Endothelial cell of umbilical vein (primary cell): ENCODE data around the gene TOGARAM2.

Experiments used
- FOS ChIP-seq: IDR thresholded peaks from 2 replicates; pipeline ENCODE4 v1.6.1; 2011; ENCODE audit warnings: mild to moderate bottlenecking, low read length, moderate library complexity, borderline replicate concordance; ENCODE audit not compliant: insufficient read depth
- GATA2 ChIP-seq: IDR thresholded peaks from 2 replicates; pipeline ENCODE4 v1.7.0; 2011; ENCODE audit warnings: low read depth, mild to moderate bottlenecking, moderate library complexity, mixed read lengths, low read length; ENCODE audit not compliant: insufficient read length, insufficient read depth
- MYC ChIP-seq: IDR thresholded peaks from one replicate; pipeline ENCODE4 v1.6.1; 2011; ENCODE audit warnings: mild to moderate bottlenecking, low read depth, low read length
- POLR2A ChIP-seq: IDR thresholded peaks from 2 replicates; pipeline ENCODE4 v1.6.1; 2012; ENCODE audit warnings: low read depth, mild to moderate bottlenecking, control low read depth, low read length
- POLR2AphosphoS5 ChIP-seq: IDR thresholded peaks from 2 replicates; pipeline ENCODE4 v1.6.1; 2012; ENCODE audit warnings: low read depth, mild to moderate bottlenecking, control low read depth, low read length, moderate library complexity; ENCODE audit not compliant: insufficient read depth
- TF ChIP-seq, protein P1 (sequence below), 2 donors: IDR thresholded peaks; 1 replicate in 1 of 2; 2 replicates in 1 of 2; pipeline ENCODE4 v1.5.1; 2011; ENCODE audit warnings: low read length in 2 of 2, mild to moderate bottlenecking in 2 of 2, moderate library complexity in 2 of 2, control low read depth in 1 of 2, inconsistent platforms in 1 of 2, low read depth in 1 of 2; ENCODE audit not compliant: insufficient read depth in 1 of 2; ENCODE audit errors: extremely low read depth in 1 of 2

DNA sequence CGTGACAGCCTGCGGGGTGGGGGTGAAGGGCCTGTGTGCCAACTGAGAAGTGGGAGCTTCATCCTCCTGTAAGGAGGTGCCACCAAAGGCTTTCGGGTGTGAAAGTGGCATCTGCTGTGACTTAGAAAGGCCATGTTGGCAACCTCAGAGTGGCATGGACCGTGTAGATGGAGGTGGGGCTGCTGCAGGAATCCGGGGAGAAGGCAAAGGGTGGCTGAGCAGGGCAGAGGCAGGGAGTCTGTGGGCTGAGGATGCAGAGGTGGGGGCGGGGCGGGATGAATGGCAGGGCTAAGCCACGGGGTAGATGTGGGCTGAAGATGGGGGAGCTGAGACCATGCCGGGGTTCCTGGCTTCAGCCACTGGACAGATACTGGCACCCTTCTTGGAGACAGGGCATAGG is 28.2 kb downstream of the TOGARAM2 start:
- TF ChIP-seq GATA2 = no peak
- TF ChIP-seq, protein P1, sequence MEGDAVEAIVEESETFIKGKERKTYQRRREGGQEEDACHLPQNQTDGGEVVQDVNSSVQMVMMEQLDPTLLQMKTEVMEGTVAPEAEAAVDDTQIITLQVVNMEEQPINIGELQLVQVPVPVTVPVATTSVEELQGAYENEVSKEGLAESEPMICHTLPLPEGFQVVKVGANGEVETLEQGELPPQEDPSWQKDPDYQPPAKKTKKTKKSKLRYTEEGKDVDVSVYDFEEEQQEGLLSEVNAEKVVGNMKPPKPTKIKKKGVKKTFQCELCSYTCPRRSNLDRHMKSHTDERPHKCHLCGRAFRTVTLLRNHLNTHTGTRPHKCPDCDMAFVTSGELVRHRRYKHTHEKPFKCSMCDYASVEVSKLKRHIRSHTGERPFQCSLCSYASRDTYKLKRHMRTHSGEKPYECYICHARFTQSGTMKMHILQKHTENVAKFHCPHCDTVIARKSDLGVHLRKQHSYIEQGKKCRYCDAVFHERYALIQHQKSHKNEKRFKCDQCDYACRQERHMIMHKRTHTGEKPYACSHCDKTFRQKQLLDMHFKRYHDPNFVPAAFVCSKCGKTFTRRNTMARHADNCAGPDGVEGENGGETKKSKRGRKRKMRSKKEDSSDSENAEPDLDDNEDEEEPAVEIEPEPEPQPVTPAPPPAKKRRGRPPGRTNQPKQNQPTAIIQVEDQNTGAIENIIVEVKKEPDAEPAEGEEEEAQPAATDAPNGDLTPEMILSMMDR (IDR thresholded peaks at IDR 0.05; ENCODE audit: extremely low read depth in 1 of 2, insufficient read depth in 1 of 2, low read depth in 1 of 2, low read length in 2 of 2) = no peak
- TF ChIP-seq FOS = no peak
- TF ChIP-seq POLR2AphosphoS5 = no peak
- no peak for TF ChIP-seq POLR2A
- TF ChIP-seq MYC = no peak
